ENCODE results near the gene BLMH. TPM values are rescaled to one million over a fixed set of nuclear protein-coding genes. Genes with fewer than 3 reads are reported as not detected.

Gene BLMH
- total and polyA plus RNA-seq, 9 donors, result 12.9 to 32.0 (median 23.1) TPM

DNA sequence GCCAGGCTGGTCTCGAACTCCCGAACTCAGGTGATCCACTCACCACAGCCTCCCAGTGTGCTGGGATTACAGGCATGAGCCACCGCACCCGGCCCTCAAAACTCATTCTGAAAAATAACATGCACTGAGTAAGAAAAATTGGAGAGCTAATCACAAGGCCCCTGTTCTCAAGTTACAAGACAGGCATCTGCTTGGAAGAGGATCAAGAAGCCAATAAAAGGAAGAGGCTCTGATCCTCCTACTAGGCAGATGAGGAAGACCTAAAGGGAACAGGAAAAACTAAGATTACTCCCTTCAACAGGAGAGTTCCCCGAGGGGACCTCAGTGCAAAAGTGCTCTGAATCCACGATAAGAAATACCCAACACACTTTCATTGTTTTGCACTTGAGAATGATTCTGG lies 18.4 kb downstream of the BLMH start:
- TF ChIP-seq, protein P1, sequence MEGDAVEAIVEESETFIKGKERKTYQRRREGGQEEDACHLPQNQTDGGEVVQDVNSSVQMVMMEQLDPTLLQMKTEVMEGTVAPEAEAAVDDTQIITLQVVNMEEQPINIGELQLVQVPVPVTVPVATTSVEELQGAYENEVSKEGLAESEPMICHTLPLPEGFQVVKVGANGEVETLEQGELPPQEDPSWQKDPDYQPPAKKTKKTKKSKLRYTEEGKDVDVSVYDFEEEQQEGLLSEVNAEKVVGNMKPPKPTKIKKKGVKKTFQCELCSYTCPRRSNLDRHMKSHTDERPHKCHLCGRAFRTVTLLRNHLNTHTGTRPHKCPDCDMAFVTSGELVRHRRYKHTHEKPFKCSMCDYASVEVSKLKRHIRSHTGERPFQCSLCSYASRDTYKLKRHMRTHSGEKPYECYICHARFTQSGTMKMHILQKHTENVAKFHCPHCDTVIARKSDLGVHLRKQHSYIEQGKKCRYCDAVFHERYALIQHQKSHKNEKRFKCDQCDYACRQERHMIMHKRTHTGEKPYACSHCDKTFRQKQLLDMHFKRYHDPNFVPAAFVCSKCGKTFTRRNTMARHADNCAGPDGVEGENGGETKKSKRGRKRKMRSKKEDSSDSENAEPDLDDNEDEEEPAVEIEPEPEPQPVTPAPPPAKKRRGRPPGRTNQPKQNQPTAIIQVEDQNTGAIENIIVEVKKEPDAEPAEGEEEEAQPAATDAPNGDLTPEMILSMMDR (IDR thresholded peaks at IDR 0.05), result no peak
- TF ChIP-seq POLR2A (IDR thresholded peaks at IDR 0.05) (no peak), EP300 (IDR thresholded peaks at IDR 0.05) (no peak)
- no peaks in the 10 kb centered on the region for H3K9me3 ChIP-seq
- H3K36me3 ChIP-seq, result no peaks in the 10 kb centered on the region
- no peak for DNase-seq
- no peak overlapping the region for H3K27ac ChIP-seq
- no peaks in the 10 kb centered on the region for H3K27me3 ChIP-seq
- H3K4me1 ChIP-seq (ENCODE audit: insufficient read depth), result no peaks in the 10 kb centered on the region
- no peak overlapping the region for H3K4me3 ChIP-seq
- intact Hi-C loops (cut with DNase I), result no loop called here
- 77 to 86% (median 85%) methylated on average over 6 of the region's 6 CpGs for WGBS, 3 donors

DNA sequence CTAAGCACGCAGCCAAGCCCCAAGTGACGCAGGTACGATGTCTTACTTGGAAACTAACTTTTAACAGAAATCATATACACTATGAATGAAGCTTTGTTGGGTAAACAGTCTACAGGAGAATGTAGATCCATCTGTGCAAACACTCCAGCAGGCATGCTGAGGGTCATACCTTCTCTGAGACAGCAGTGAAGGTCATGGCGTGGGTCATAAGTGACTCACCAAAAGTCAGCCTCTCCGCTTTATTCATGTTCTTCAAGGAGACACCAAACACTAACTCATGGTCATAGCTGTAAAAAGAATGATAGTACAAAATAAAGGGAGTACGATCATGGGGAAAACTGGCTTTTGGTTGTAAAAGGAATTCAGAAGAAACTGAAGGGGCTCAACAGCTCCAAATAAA lies 20.6 kb downstream of the BLMH start:
- no peak for TF ChIP-seq EP300 (IDR thresholded peaks at IDR 0.05)
- TF ChIP-seq, protein P1 (IDR thresholded peaks at IDR 0.05), result no peak
- TF ChIP-seq POLR2A (IDR thresholded peaks at IDR 0.05), result no peak
- Histone ChIP-seq H3K36me3 (no peaks in the 10 kb centered on the region), H3K4me3 (no peak overlapping the region), H3K27me3 (no peaks in the 10 kb centered on the region), H3K27ac (no peak overlapping the region), H3K4me1 (ENCODE audit: insufficient read depth) (no peaks in the 10 kb centered on the region), H3K9me3 (no peaks in the 10 kb centered on the region)
- DNase-seq, result no peak
- intact Hi-C loops (cut with DNase I), result no loop called here
- 85 to 93% (median 86%) methylated on average over 6 of the region's 6 CpGs for whole genome bisulfite sequencing, 3 donors

GRCh38 chr17:30267625-30268024 lies 24.1 kb downstream of the BLMH start:
- Histone ChIP-seq H3K27ac (no peak overlapping the region), H3K27me3 (no peaks in the 10 kb centered on the region), H3K9me3 (no peaks in the 10 kb centered on the region), H3K36me3 (no peaks in the 10 kb centered on the region), H3K4me1 (ENCODE audit: insufficient read depth) (peaks cover 5% of the 10 kb centered on the region), H3K4me3 (no peak overlapping the region)
- intact Hi-C loops (cut with DNase I), result no loop called here
- 92 to 98% (median 96%) methylated on average over 2 of the region's 2 CpGs for WGBS, 3 donors
- TF ChIP-seq, protein P1 (IDR thresholded peaks at IDR 0.05), result no peak
- TF ChIP-seq POLR2A (IDR thresholded peaks at IDR 0.05), result no peak
- no peak for DNase-seq

DNA sequence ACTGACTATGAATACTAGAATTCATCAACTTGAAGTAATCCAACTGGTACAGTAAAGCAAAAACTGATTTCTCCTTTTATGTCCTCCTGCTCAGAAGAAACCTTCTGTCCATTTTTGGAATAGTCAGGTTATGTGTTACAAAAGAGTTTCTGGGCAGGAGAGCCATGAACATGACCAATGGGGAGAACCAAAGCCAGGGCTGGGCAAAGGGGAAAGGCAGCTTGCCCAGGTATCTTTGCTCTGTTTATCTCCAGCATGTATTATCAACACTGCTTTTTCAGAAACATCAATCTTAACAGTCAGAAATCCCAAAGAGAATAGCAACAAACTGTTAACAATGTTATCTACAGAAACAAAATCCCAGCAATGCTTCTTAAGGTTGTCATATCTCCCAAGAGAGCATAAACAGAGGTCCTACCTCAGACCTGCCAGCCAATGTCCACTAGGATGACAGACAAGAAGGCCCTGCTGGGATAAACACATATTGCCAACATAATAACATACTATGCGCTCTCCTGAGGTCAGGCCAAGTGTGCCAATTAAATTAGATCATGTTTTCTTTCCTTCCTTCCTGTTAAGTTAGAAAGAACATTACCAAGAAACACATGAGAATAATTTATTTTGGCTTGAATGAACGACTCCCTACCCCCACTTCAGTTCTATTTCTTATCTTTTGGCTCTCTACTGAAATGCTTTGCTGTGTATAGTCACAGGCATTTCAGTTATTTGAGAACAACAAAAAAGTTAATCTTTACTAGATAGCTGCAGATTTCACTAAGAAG lies 28.0 kb downstream of the BLMH start:
- Histone ChIP-seq H3K9me3 (no peaks in the 10 kb centered on the region), H3K4me1 (ENCODE audit: insufficient read depth) (peaks cover 5% of the 10 kb centered on the region), H3K36me3 (no peaks in the 10 kb centered on the region), H3K27ac (no peak overlapping the region), H3K27me3 (no peaks in the 10 kb centered on the region), H3K4me3 (no peak overlapping the region)
- intact Hi-C loops (cut with DNase I), result no loop called here
- WGBS, 3 donors, result 6 to 12% (median 8%) methylated on average over 2 of the region's 2 CpGs
- TF ChIP-seq POLR2A (IDR thresholded peaks at IDR 0.05), result no peak
- TF ChIP-seq, protein P1 (IDR thresholded peaks at IDR 0.05), result no peak
- TF ChIP-seq EP300 (IDR thresholded peaks at IDR 0.05), result no peak
- DNase-seq, result no peak

Measured in ovary (tissue), 9 donors.